Common myeloid progenitor, CD34-positive (primary cell): Measurements from ENCODE around the gene CFAP107.
"Not testable (repeated sequence)": the region's sequence is repeated elsewhere in the genome, so short reads cannot be mapped to it uniquely, and the experiment has no call there.

Experiments
- CTCF ChIA-PET: fragments of 350-600 bp; sonication (Branson Sonifier 250); formaldehyde crosslinking; loops from one replicate; lab custom pipeline; 2021; ENCODE audit warnings: antibody characterized with exemption; lab: Charles Lee
- POLR2A ChIA-PET: fragments of 350-600 bp; sonication (Branson Sonifier 250); formaldehyde crosslinking; loops from one replicate; lab custom pipeline; 2021; ENCODE audit warnings: antibody characterized with exemption; lab: Charles Lee
- DNase-seq, 3 donors: peaks; one replicate each; pipeline versions ENCODE4 v3.0.0 to v3.0.0-alpha.2; 2013
- H3K27ac ChIP-seq, 2 experiments: 1 replicate in 1 of 2; 2 replicates in 1 of 2; pipeline ENCODE4 v1.7.0; 2013; ENCODE audit warnings: inconsistent platforms in 2 of 2, low read length in 2 of 2, mild to moderate bottlenecking in 2 of 2, low read depth in 1 of 2, moderate library complexity in 1 of 2; ENCODE audit not compliant: severe bottlenecking in 2 of 2, insufficient read depth in 1 of 2, poor library complexity in 1 of 2
- H3K27me3 ChIP-seq, 5 experiments: replicated peaks in 2 of 5; 1 replicate in 3 of 5; 2 replicates in 2 of 5; pipeline versions ENCODE4 v1.6.1 to v1.7.0; 2013; ENCODE audit warnings: low read length in 4 of 5, mild to moderate bottlenecking in 2 of 5, moderate library complexity in 2 of 5, inconsistent platforms in 1 of 5; ENCODE audit not compliant: insufficient read depth in 5 of 5, control insufficient read depth in 4 of 5
- H3K36me3 ChIP-seq, 4 experiments: 1 replicate in 2 of 4; 2 replicates in 2 of 4; pipeline versions ENCODE4 v1.6.1 to v1.7.0; 2013; ENCODE audit warnings: low read length in 3 of 4, control low read depth in 1 of 4, mild to moderate bottlenecking in 1 of 4; ENCODE audit not compliant: control insufficient read depth in 4 of 4, insufficient read depth in 4 of 4
- H3K4me1 ChIP-seq, 4 experiments: 1 replicate in 3 of 4; 2 replicates in 1 of 4; pipeline versions ENCODE4 v1.6.1 to v1.7.1; 2013; ENCODE audit warnings: low read length in 3 of 4, mild to moderate bottlenecking in 3 of 4, control low read depth in 1 of 4, inconsistent platforms in 1 of 4, moderate library complexity in 1 of 4; ENCODE audit not compliant: control insufficient read depth in 4 of 4, insufficient read depth in 4 of 4; ENCODE audit errors: control extremely low read depth in 1 of 4
- H3K4me3 ChIP-seq, 7 experiments: 1 replicate in 4 of 7; 2 replicates in 3 of 7; pipeline versions ENCODE4 v1.5.1 to v1.7.0; 2013; ENCODE audit warnings: mild to moderate bottlenecking in 7 of 7, low read length in 6 of 7, moderate library complexity in 6 of 7, inconsistent platforms in 2 of 7, low read depth in 2 of 7, control low read depth in 1 of 7; ENCODE audit not compliant: insufficient read depth in 4 of 7, control insufficient read depth in 1 of 7; ENCODE audit errors: extremely low read depth in 1 of 7
- H3K9me3 ChIP-seq, 5 experiments: 1 replicate in 4 of 5; 2 replicates in 1 of 5; pipeline versions ENCODE4 v1.6.1 to v1.7.1; 2013; ENCODE audit warnings: low read length in 4 of 5, mild to moderate bottlenecking in 2 of 5, inconsistent platforms in 1 of 5, low read depth in 1 of 5, moderate library complexity in 1 of 5; ENCODE audit not compliant: control insufficient read depth in 4 of 5, insufficient read depth in 2 of 5; ENCODE audit errors: control extremely low read depth in 1 of 5
- WGBS: methylation state at CpG from one replicate; pipeline ENCODE4 v1.1.5; 2013; ENCODE audit not compliant: insufficient coverage; 5-methylcytosine and 5-hydroxymethylcytosine counted together

The CFAP107 gene

DNA sequence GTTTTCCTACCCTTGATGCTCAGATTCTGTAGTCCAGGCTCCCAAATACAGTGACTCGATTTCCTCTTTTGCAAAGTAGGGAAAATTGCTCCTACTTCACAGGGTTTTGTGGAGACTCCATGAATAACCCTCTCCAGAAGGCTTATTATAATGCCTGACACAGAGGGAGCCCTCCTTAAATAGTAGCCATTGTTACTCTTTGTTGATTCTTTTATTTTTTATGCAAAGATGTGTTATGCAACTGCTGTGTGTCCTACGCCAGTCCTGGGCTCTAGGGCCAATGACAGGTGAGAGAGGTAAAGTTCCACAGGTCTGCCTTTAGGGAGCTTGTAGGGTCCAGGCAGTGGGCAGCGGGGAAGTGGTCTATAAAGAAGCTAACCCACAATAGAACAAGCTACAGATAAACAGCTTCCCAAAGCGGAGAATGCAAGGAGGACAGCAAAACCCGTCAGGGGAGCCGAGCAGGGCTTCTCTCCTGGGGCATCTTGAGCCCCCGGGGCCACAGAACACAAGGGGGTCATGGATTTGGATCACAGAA lies 28.6 kb upstream of the CFAP107 start:
- no peaks in the 10 kb centered on the region for H3K4me1 ChIP-seq
- no peak overlapping the region for H3K4me3 ChIP-seq
- H3K36me3 ChIP-seq = no peaks in the 10 kb centered on the region
- H3K9me3 ChIP-seq = no peaks in the 10 kb centered on the region
- no peak overlapping the region for H3K27ac ChIP-seq
- peaks cover 0 to 8% (median 1%) of the 10 kb centered on the region in 5 experiments for H3K27me3 ChIP-seq
- DNase-seq = no peak
- WGBS = 33% methylated on average over 1 of the region's 7 CpGs
- ChIA-PET CTCF (no interaction called here), POLR2A (no interaction called here)

DNA sequence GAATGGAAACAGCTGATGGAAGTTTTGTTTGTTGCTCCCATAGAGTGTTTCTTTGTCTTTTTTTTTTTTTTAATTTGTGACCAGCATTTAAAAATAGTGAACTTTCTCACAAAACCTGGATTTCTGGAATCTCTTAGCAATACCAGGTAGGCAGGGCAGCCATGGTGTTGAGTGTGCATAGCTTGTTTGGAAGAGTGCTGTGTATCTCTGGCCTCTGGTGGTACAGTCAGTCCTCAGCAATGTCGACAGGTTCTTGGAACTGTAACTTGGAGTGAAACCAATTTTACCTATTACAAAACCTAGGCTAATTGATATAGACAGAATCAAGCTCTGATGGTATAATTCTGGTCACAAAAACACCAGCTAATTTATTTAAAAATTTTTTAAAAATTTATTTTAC lies 23.4 kb upstream of the CFAP107 start:
- H3K27ac ChIP-seq = no peak overlapping the region
- H3K36me3 ChIP-seq = no peaks in the 10 kb centered on the region
- H3K27me3 ChIP-seq = peaks cover 0 to 8% (median 3%) of the 10 kb centered on the region in 5 experiments
- no peaks in the 10 kb centered on the region for H3K4me1 ChIP-seq
- DNase-seq = no peak
- H3K4me3 ChIP-seq = no peak overlapping the region
- H3K9me3 ChIP-seq = peaks cover 0 to under 1% (median 0%) of the 10 kb centered on the region in 5 experiments
- ChIA-PET POLR2A (no interaction called here), CTCF (no interaction called here)
- WGBS = no CpG with 5 or more reads among the region's 1 CpG

DNA sequence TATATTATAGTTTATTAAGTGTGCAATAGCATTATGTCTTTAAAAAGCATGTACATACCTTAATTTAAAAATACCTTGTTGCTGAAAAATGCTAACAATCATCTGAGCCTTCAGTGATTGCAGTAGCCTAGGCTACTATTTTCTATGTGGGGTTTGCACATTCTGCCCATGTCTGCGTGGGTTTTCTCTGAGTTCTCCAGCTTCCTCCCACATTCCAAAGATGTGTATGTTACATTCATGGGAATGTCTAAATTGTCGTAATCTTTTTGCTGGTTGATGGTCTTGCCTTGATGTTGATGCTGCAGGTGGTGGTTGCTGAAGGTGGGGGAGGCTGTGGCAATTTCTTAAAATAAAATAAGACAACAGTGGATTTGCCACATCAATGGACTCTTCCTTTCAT lies 17.6 kb upstream of the CFAP107 start:
- Histone ChIP-seq H3K27me3 (peaks cover 0 to 5% (median 3%) of the 10 kb centered on the region in 5 experiments), H3K4me3 (no peak overlapping the region), H3K9me3 (peaks cover 0 to 21% (median 7%) of the 10 kb centered on the region in 5 experiments), H3K36me3 (no peaks in the 10 kb centered on the region), H3K4me1 (no peaks in the 10 kb centered on the region), H3K27ac (no peak overlapping the region)
- ChIA-PET CTCF (no interaction called here), POLR2A (no interaction called here)
- DNase-seq = no peak
- WGBS = no CpG with 5 or more reads among the region's 2 CpGs

- H3K4me3 ChIP-seq = no peak overlapping the region
- peaks cover 0 to 5% (median 2%) of the 10 kb centered on the region in 5 experiments for H3K27me3 ChIP-seq
- DNase-seq = no peak
- no peak overlapping the region for H3K27ac ChIP-seq
- POLR2A ChIA-PET = no interaction called here
- 100% methylated on average over 1 of the region's 1 CpG for WGBS
- CTCF ChIA-PET = no interaction called here
- H3K4me1 ChIP-seq = no peaks in the 10 kb centered on the region
- H3K36me3 ChIP-seq = no peaks in the 10 kb centered on the region
- H3K9me3 ChIP-seq = peaks cover 0 to 23% (median 7%) of the 10 kb centered on the region in 5 experiments
Measured at GRCh38 chr1:12730156-12730555, 15.8 kb upstream of the CFAP107 start.

- peaks cover 0 to 23% (median 7%) of the 10 kb centered on the region in 5 experiments for H3K9me3 ChIP-seq
- H3K27me3 ChIP-seq, CTCF ChIA-PET, POLR2A ChIA-PET, H3K4me1 ChIP-seq, H3K27ac ChIP-seq, DNase-seq, H3K36me3 ChIP-seq, H3K4me3 ChIP-seq: not testable (repeated sequence)
- WGBS = 83% methylated on average over 1 of the region's 2 CpGs
Measured at GRCh38 chr1:12731084-12731483, 14.9 kb upstream of the CFAP107 start.

DNA sequence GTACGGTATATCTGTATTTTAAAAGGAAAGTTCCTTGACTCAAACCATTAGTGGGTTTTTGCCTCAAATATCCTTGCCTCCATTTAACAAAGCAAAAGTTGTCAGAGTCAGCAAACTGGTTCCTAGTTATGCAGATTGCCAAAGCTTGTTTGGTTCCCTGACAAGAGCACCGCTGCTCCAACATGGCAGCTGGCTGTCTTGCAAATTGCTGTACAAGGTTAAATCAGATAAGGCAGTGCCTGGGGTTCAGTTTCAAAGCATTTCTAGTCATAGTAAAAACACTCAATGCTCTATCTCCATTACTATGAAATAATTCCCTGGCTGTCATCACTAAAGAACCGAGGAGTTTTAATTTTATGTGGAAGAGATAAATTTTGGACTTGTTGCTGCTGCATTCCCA lies 11.3 kb upstream of the CFAP107 start:
- WGBS = 100% methylated on average over 1 of the region's 3 CpGs
- no peaks in the 10 kb centered on the region for H3K36me3 ChIP-seq

GRCh38 chr1:12738934-12739333 lies 7.1 kb upstream of the CFAP107 start:
- ChIA-PET POLR2A (no interaction called here), CTCF (no interaction called here)
- Histone ChIP-seq H3K4me1 (no peaks in the 10 kb centered on the region), H3K36me3 (no peaks in the 10 kb centered on the region), H3K4me3 (no peak overlapping the region), H3K9me3 (peaks cover 0 to 10% (median 2%) of the 10 kb centered on the region in 5 experiments), H3K27me3 (peaks cover 0 to 2% (median 0%) of the 10 kb centered on the region in 5 experiments), H3K27ac (no peak overlapping the region)
- 91% methylated on average over 1 of the region's 1 CpG for WGBS
- no peak for DNase-seq

More for the DNA sequence above, 11.3 kb upstream of the CFAP107 start:
- Histone ChIP-seq H3K9me3 (peaks cover 0 to 20% (median 5%) of the 10 kb centered on the region in 5 experiments), H3K27ac (no peak overlapping the region), H3K4me3 (no peak overlapping the region), H3K27me3 (no peaks in the 10 kb centered on the region), H3K4me1 (no peaks in the 10 kb centered on the region)
- ChIA-PET POLR2A (no interaction called here), CTCF (no interaction called here)
- DNase-seq = no peak
